HG02759 (cell line): ENCODE results near the gene LPAR6.

Experiments used
- ATAC-seq: cut with Tn5 transposase; IDR thresholded peaks from one replicate; pipeline ENCODE4 v1.9.1; 2021; ENCODE audit warnings: mild to moderate bottlenecking, moderate library complexity; ENCODE audit not compliant: unreplicated experiment

LPAR6 gene

DNA sequence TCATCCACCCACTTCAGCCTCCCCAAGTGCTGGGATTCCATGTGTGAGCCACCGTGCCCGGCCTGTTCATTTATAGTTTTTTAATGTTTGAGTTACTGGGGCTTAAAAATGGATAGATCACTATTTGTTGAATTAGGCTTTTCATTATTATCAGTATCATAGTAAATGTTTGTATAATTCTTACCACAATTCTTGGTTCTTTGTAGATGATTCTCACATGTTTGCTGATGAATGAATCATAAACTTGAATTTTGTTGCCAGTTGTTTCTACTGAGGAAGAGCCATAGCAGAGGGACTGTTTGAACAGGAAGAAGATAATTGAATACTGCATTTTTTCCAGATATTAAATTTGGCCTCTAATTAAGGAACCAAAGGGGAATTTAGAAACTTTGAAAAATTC, 2.6 kb upstream of the LPAR6 start:
- no peak for ATAC-seq

DNA sequence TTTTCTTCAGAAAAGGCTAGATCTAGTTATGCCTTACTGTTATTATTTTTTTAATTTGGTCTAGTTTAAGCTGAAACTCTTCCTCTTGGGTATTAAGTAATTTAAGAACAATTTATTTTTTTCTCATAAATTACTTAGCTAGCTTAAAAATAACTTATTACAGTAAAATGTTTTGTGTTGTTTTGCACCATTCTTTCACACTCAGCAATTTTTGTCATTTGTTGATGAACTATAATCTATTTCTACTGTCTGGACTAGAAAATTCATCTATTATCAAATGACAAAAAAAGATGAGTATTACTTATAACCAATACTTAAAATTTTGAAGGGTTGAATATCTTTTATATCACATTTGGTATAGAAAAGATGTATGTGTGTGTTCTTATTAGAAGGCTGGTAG, 1.6 kb upstream of the LPAR6 start:
- no peak for ATAC-seq

DNA sequence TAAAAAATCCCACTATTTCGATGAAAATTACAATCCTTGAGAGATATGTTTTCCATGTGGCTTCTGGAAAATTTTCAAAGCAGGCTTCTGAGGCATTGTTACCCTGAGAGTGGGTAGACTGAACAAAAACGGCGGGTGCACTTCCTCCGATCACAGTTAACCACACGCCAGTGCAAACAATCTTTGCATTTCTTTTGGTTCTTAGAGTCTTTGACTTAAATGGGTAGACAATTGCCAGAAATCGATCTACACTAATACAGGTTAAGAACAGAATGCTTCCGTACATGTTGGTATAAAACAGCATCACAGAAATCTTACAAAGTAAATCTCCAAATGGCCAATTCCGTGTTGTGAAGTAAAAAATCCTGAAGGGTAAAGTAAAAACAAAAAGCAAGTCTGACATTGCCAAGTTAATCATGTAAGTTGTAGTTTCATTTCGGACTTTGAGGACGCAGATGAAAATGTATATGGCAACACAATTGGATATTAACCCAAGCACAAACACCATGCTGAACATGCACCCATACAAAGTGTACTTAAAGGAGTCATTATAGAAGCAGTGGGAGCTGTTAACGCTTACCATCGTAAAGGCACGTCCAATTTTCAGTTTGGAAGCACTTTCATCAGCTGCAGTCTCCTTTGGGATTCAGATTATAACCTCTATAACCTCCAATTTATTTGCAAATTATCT, 927 bp downstream of the LPAR6 start:
- ATAC-seq = no peak

DNA sequence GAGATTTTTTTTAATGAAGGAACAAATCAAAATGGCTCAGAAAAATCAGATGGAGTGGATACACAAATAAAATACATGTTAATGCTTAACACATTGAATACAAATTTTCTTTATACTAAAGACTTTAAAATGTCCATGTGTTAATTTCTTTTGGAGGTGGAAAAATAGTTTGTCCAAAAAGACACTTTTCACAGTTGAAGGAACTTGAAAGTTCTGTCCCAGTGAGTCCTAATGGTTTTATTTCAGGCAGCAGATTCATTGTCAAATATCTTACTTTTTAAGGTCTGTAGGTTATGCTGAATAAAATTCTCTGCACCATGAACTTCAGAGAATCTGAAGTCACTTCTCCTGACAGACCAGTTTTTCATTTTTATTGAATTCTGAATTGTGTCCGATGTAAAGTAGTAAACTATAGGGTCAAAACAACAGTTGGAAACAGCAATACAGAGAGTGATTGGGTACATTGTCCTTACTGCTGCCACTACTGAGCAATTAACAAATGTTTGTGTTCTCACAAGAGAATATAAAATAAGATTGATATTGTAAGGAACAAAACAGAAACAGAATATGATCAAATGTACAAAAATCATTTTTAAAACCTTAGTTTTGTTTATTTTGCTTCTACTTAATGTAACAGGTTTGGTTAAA, 1.6 kb downstream of the LPAR6 start:
- no peak for ATAC-seq

DNA sequence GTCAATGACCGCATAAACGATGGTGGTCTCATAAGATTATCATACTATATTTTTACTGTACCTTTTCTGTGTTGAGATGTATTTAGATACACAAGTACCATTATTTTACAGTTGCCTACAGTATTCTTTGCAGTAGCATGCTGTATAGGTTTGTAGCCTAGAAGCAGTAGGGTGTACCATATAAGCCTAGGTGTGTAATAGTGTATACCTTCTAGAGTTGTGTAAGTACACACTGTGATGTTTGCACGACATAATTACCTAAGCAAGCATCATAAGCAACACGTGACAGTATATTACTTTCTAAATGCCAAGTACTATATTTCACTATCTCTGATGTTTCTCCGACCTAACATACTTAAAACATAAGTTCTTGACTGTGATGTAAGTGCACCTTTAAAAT, 2.7 kb downstream of the LPAR6 start:
- no peak for ATAC-seq

DNA sequence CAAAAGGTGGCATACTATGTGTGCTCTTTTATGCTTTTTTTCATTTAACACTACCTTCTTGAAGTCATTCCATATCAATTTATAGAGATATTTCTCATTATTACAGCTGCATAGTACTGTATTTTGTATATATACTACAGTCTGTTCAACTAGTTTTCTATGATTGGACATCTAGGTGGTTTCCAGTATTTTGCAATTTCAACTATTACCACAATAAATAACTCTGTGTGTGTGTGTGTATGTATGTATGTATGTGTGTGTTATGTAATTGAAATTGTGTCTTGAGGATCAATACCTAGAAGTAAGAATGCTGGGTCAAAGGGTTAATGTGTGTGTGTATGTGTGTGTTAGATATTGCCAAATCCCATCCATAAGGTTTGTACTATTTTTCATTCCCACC, 7.0 kb downstream of the LPAR6 start:
- no peak for ATAC-seq

DNA sequence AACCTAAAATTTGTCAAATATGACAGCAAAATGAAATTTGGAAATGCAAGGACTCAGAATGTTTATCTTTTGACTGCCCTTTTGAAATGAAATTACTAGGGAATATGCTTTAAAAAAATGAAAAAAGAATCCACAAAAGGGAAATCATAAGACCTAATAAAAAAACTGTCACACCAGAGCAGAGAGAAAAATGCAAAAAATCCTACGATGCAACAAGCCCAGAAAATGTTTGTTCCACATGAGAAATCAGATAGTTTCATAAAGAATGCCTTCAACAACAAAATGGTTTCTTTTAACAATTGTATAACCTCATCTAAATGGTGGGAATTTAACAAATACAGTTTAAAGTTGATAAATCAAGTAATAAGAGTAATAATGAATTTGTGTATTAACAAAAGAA, 8.0 kb downstream of the LPAR6 start:
- no peak for ATAC-seq

DNA sequence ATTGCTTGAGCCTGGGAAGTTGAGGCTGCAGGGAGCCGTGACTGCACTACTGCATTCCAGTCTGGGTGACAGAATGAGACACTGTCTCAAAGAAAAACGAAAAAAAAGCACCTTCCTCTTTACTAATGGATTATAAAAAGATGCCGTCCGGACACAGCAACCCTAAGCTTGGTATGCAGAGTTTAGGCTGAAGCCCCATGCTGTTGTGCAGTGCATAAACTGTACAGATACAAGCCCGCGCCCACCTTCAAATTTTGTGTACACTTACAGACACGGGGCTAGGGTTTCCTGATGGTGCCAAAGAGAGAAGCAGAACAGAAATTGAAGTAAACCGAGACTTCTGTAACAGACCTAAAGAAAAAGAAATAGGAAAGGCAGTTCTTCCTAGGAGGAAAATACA, 9.0 kb downstream of the LPAR6 start:
- no peak for ATAC-seq

DNA sequence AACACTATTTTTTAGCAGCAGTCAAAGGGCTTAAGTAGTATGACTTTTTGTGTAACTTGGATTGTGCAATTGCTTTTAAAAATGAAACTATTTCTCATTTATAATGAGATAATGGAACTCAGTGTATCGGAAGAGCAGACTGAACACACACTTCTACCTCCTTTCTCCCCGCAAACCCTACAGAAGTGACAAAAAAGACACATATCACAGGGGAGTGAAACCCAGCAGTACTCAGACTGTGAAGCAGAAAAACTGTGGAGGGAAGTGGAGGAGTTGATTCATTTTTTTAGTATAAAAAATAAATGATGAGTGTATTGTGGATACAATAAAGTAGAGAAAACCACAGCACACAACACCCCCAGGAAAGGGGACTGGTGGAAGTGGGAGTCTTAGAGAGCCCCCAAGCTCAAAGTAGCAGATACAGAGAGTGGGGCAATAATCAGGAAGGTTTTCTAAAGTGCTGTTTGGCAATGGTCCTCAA, 9.7 kb downstream of the LPAR6 start:
- ATAC-seq = peak; percentile 54

DNA sequence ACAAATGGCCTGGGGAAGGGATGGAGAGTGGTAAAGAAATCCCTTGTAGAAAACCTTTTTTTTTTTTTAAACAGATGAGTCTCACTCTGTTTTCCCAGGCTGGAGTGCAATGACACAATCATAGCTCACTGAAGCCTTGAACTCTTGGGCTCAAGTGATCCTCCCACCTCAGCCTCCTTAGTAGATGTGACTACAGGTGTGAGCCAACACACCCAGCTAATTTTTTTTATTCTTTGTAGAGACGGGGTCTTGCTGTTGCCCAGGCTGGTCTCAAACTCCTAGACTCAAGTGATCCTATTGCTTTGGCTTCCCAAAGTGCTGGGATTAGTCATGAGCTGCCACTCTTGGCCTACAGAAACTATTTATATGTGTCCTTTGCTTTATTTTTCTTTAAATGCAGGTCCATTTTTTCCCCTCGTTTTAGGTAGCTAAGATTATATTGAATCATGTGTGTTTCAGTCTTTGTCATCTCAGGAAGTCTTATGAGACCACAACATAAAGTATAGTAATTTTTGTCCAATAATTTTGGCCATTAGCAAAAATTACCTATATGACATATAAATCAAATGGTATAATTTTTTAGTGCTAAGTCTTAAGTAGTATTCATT, 10.5 kb downstream of the LPAR6 start:
- no peak for ATAC-seq

DNA sequence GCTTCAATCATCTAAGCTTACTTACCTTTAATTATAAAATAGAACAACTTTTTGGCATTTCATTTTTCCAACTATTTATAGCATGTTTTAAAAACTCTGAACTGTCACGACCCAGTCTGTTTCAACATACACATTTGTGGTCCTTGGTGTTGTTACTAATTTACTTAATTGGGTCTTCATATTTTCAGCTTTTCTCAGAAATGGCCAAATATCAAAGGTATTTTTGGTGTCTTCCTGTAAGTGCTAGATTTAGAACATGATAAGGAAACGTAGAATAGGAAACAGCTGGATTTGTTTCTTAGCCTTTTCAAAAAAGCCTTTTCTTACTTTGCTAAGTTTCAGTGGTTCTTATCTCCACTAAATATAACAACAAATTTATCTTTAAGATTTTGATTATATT, 11.4 kb downstream of the LPAR6 start:
- ATAC-seq = no peak

DNA sequence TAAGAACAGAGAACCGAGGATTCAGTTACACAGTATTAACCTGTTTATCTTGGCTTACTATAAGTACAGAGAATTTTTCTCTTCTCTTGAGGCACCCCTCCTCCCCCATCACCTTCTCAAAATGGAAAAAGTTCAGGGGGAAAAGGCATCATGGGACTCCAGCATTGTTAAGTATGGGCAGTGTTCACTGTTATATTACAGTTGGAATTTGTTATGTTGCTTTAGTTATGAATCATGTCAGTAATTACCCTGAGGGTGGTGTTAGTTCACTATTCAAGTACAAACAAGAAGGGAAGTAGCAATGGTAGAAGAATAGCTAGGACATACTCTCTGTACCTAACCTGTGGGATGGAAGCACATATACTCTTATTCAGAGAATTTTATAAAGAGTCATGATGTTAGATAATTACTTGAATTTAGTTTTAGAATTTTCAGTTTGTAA, 12.0 kb downstream of the LPAR6 start:
- peak; percentile 48 for ATAC-seq

DNA sequence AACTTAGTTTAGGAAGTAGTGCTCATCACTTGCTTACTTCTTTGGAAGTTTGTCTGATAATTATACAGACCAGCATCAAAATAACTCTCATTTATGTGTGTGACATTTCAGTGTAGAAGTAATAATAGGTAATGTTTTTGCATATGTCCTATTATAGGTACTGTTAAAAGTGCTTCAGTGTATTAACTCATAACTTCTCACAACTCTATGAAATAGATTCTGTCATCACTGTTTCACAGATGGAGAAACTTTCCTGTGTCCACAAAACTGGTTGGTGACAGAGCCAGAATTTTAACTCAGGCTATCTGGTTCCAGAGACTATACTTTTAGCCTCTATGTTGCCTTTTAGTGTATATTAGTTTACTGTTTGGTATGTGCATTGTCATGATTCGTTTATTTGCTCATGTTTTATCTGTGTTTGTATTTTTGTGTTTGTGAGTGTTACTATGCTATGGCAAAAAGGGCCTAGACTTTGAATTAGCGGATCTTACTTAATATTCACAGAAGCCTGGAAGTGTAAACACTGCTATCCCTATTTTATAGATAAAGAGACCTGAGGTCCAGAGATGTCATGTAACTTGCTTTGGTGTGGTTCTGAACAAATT, 12.7 kb downstream of the LPAR6 start:
- no peak for ATAC-seq

DNA sequence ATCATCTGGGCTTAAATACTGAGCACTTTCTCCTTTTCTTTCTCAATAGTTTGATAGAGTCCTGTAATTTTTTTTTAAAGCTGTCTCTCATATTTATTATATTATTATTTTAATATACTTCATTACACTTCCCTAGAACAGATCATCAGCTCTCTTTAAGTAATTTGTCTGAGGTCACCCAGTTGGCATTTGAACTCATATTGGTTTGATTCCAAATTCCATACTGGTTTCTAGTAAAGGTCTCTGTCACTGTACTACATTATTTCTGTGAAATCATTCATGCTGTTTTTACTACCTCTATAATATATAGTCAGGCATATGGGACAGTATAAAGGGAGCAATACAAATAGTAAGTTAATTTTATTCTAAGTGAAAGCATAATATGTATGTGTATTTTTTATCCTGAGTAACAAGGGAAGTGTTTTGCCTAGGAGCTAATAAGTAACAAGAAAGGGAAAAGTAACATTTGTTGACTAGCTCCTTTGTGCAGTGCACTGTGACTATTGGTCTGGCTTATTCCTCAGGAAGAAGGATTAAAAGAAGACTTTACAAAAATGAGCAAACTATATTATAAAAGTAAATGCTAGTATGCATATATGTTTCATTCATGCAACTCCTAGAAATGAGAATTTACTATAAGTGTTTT, 14.3 kb downstream of the LPAR6 start:
- no peak for ATAC-seq

DNA sequence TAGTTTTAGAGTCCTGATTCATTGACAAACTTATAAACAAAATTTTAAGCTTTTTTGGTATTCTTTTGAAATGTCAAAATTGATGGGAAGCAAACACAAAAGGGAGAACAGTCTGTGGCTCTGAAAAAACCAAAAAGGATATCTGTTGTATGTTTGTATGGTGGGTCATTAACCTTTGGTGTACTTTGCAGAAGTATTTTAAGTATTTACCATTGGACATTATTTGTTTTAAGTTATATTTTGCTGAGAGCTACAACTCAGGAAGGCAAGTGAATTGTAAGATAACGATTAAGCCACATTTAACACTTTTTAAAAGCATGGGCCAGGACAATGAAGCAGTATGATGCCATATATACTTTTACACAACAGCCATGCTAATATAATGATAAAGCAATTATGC, 15.2 kb downstream of the LPAR6 start:
- no peak for ATAC-seq

DNA sequence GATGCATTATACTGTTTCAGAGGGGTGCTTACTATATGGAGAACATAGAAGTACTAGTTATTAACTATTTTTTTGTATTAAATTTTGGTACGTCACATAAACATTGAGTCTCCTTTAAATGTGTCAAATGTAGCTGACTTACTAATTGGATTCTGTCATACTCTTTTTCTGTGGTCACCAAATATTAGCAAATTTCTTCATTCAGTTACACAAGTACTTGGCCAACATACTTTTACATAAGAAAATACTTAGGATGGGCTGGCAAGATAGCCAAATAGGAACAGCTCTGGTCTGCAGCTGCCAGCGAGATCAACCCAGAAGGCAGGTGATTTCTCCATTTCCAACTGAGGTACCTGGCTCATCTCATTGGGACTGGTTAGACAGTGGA, 19.2 kb downstream of the LPAR6 start:
- ATAC-seq = no peak

DNA sequence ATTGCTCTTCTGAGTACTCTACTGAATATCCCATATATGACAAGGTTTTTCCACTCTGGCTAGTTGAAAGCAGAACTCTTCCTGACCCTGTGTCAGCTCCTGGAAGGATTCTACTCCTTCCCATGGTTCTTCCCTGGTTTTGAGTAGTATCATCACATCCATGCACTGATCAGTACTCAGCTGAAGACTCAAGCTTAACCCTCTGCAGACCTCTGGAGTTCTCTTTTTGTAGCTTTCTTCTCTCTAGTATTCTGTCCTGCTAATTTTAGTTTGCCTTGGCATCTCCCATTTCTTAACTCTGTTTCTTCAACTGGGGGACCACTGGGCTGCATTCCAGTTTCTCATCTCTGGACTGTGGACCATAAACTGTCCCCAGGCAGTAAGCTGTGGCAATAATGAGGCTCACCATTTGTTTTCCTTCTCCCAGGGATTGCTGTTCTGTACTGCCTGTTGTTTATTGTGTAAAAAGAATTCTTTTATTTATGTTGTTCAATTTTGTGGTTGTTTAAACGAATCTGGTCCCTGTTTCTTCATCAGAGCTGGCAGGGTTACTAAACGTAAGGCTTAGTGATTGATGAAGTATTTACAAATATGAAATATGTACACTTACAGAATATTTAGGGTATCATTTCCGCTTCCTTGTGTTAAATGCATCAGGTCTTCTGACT, 19.7 kb downstream of the LPAR6 start:
- ATAC-seq = no peak

DNA sequence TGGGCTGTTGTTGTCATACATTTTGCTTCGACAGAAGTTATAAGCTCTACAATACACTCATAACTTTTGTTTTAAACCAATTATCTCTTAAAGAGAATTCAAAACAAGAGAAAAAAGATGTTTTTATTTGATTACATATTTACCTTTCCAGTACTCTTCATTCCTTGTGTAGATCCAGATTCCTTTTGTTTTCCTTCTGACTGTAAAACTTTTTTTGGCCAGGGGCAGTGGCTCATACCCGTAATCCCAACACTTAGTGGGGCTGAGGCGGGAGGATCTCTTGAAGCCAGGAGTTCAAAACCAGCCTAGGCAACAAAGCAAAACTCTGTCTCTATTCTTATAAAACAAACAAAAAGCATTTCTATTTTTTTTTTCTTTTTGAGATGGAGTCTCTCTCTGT, 21.7 kb downstream of the LPAR6 start:
- ATAC-seq = no peak

DNA sequence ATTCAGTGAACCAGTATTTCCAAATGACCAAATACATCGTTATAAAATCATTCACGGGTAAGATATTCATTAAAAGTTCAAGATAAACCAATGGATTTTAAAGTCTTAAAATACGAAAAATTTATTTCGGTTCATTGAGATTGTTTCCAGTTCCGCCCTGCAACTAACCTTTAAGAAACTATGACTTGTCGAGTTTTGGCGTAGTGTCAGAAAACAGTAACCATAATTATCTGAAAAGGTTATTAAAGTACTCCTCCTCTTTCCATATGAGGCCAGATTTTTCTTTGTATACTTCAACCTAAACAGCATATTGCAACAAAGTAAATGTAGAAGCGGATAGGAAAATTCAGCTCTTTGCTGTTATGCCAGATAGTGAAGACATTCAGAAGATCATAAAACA, 26.1 kb downstream of the LPAR6 start:
- ATAC-seq = no peak

DNA sequence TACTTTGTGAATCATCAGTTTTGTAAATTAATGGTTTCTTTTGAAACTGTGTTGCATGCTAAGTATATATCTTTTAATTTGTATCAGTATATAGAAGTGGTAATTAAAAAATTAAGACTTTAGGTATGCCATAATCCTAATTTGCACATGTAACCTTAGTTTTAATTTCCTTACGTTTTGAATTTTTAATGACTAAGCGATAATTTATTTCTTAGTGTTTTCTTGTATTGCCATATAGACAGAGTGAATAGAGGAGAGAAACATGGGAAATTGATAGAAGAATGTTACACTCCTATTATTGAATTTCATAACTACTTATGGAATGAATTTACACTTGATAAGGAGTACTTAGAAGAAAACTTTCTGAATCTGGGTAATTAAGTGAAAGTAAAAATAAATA, 29.5 kb downstream of the LPAR6 start:
- ATAC-seq = no peak

DNA sequence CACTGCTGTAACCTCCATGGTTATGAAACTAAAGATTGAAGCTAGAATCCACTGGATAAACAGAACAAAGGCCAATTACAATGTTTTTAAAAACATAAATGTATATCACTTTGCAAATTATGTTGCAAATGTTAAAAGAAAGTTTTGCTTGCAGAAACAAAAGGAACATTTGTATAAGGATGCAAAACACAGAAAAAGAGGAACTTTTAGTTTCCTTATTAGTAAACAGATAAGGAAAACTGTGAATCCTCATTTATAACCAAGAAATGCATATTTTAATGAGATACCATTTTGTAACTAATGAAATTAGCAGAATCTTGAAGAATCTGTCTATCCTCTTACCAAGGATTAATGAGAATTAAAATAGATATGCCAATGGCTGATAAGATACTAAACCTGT, 32.3 kb downstream of the LPAR6 start:
- no peak for ATAC-seq
